Neural progenitor cell (in vitro differentiated cells): ENCODE results near the gene BRD1. TPM values are rescaled to one million over a fixed set of nuclear protein-coding genes. Genes with fewer than 3 reads are reported as not detected.

Source experiments
- DNase-seq: peaks from one replicate; pipeline ENCODE4 v3.0.0-alpha.2; 2016; ENCODE audit warnings: low spot score
- H2AFZ ChIP-seq: fragments of 200-600 bp; sonication (generic); replicated peaks from 2 replicates; pipeline ENCODE4 v1.6.1; 2016; ENCODE audit warnings: antibody characterized with exemption
- H3F3A ChIP-seq: fragments of 200-600 bp; sonication (generic); 2 replicates; pipeline ENCODE4 v1.6.1; 2016; ENCODE audit warnings: antibody characterized with exemption, low read depth
- H3K27ac ChIP-seq: fragments of 200-600 bp; sonication (generic); 2 replicates; pipeline ENCODE4 v1.5.1; 2016; ENCODE audit warnings: mild to moderate bottlenecking
- H3K27me3 ChIP-seq: fragments of 200-600 bp; sonication (generic); 2 replicates; pipeline ENCODE4 v1.6.1; 2016; ENCODE audit warnings: mild to moderate bottlenecking, moderate library complexity
- H3K36me3 ChIP-seq: fragments of 200-600 bp; sonication (generic); 2 replicates; pipeline ENCODE4 v1.5.1; 2016
- H3K4me1 ChIP-seq: fragments of 200-600 bp; sonication (generic); 2 replicates; pipeline ENCODE4 v1.6.1; 2016; ENCODE audit warnings: mixed run types
- H3K4me2 ChIP-seq: fragments of 200-600 bp; sonication (generic); 2 replicates; pipeline ENCODE4 v1.6.1; 2016
- H3K4me3 ChIP-seq: fragments of 200-600 bp; sonication (generic); 2 replicates; pipeline ENCODE4 v1.5.1; 2016
- H3K79me2 ChIP-seq: fragments of 200-600 bp; sonication (generic); 2 replicates; pipeline ENCODE4 v1.6.1; 2016; ENCODE audit warnings: low read depth
- H3K9ac ChIP-seq: fragments of 200-600 bp; sonication (generic); 2 replicates; pipeline ENCODE4 v1.6.1; 2016
- H3K9me3 ChIP-seq: fragments of 200-600 bp; sonication (generic); 2 replicates; pipeline ENCODE4 v1.5.1; 2016; ENCODE audit warnings: low read depth
- H4K20me1 ChIP-seq: fragments of 200-600 bp; sonication (generic); 2 replicates; pipeline ENCODE4 v1.6.1; 2016; ENCODE audit warnings: low read depth
- H3K27ac Mint-ChIP-seq: 3 replicates; pipeline ENCODE4 v1.8.0; 2021; ENCODE audit warnings: mixed read lengths
- H3K27me3 Mint-ChIP-seq: 2 replicates; pipeline ENCODE4 v1.8.0; 2022; ENCODE audit warnings: low read depth, mild to moderate bottlenecking, inconsistent platforms, moderate library complexity, mixed read lengths; ENCODE audit not compliant: insufficient read depth
- H3K36me3 Mint-ChIP-seq: 3 replicates; pipeline ENCODE4 v1.8.0; 2021; ENCODE audit warnings: mixed read lengths
- H3K4me1 Mint-ChIP-seq: 3 replicates; pipeline ENCODE4 v1.8.0; 2021; ENCODE audit warnings: mixed read lengths
- H3K4me3 Mint-ChIP-seq: 3 replicates; pipeline ENCODE4 v1.8.0; 2021; ENCODE audit warnings: mild to moderate bottlenecking, moderate library complexity, mixed read lengths
- H3K9me3 Mint-ChIP-seq: 3 replicates; pipeline ENCODE4 v1.8.0; 2020; ENCODE audit warnings: mixed read lengths
- CTCF ChIP-seq: fragments of 200-600 bp; sonication (generic); IDR thresholded peaks from 2 replicates; pipeline ENCODE4 v1.5.1; 2017; ENCODE audit warnings: antibody characterized with exemption, mild to moderate bottlenecking
- EZH2 ChIP-seq: fragments of 200-600 bp; sonication (generic); IDR thresholded peaks from 2 replicates; pipeline ENCODE4 v1.6.1; 2017; ENCODE audit warnings: antibody characterized with exemption, mild to moderate bottlenecking, moderate library complexity
- EZH2phosphoT487 ChIP-seq: fragments of 200-600 bp; sonication (generic); IDR thresholded peaks from 2 replicates; pipeline ENCODE4 v1.6.1; 2017; ENCODE audit warnings: antibody characterized with exemption
- total RNA-seq: library from RNA; depleted of rRNA; stranded (reverse); fragments of >200 nt; gene quantifications from 2 replicates; pipeline ENCODE4 v1.2.3, GENCODE V29; 2015; ENCODE audit warnings: low replicate concordance

The BRD1 gene
- total RNA-seq, 1 donor from 2014 or later = 31.2 TPM

- no peaks in the 10 kb centered on the region for H3K36me3 Mint-ChIP-seq
- Histone ChIP-seq H3K27ac (no peak overlapping the region), H3F3A (no peaks in the 10 kb centered on the region), H3K9ac (no peak overlapping the region), H3K36me3 (no peaks in the 10 kb centered on the region), H3K27me3 (peaks cover 14% of the 10 kb centered on the region), H2AFZ (peak overlapping the region; percentile 68), H3K4me3 (no peak overlapping the region), H3K9me3 (no peaks in the 10 kb centered on the region), H3K4me1 (peaks cover 6% of the 10 kb centered on the region), H3K79me2 (no peaks in the 10 kb centered on the region), H4K20me1 (no peaks in the 10 kb centered on the region), H3K4me2 (peak overlapping the region; percentile 4)
- no peaks in the 10 kb centered on the region for H3K9me3 Mint-ChIP-seq
- no peak for TF ChIP-seq EZH2phosphoT487
- H3K4me3 Mint-ChIP-seq = no peak overlapping the region
- peak; percentile 37 for DNase-seq
- peaks cover 2% of the 10 kb centered on the region for H3K4me1 Mint-ChIP-seq
- peaks cover 9% of the 10 kb centered on the region for H3K27me3 Mint-ChIP-seq
- no peak overlapping the region for H3K27ac Mint-ChIP-seq
These were observed 11.4 kb upstream of the BRD1 start for GRCh38 chr22:49838771-49839717.

GRCh38 chr22:49833340-49834007 is 5.8 kb upstream of the BRD1 start:
- Mint-ChIP-seq H3K27ac (no peak overlapping the region), H3K4me3 (no peak overlapping the region), H3K36me3 (peaks cover 3% of the 10 kb centered on the region), H3K9me3 (peaks cover 22% of the 10 kb centered on the region), H3K27me3 (peaks cover 10% of the 10 kb centered on the region), H3K4me1 (no peaks in the 10 kb centered on the region)
- peaks cover 7% of the 10 kb centered on the region for H3K9me3 ChIP-seq
- no peaks in the 10 kb centered on the region for H3K27me3 ChIP-seq
- no peak overlapping the region for H3K4me3 ChIP-seq
- H3K4me2 ChIP-seq = no peak overlapping the region
- DNase-seq = no peak
- TF ChIP-seq EZH2phosphoT487 = no peak
- TF ChIP-seq EZH2 = no peak
- TF ChIP-seq CTCF = no peak
- no peaks in the 10 kb centered on the region for H3K79me2 ChIP-seq
- H4K20me1 ChIP-seq = no peaks in the 10 kb centered on the region
- H3K27ac ChIP-seq = no peak overlapping the region
- no peak overlapping the region for H3K9ac ChIP-seq
- H2AFZ ChIP-seq = no peak overlapping the region
- H3F3A ChIP-seq = no peaks in the 10 kb centered on the region
- H3K36me3 ChIP-seq = no peaks in the 10 kb centered on the region
- H3K4me1 ChIP-seq = no peaks in the 10 kb centered on the region

- H3K4me2 ChIP-seq = no peak overlapping the region
- TF ChIP-seq EZH2 = no peak
- TF ChIP-seq EZH2phosphoT487 = no peak
- no peak for TF ChIP-seq CTCF
- peaks cover 13% of the 10 kb centered on the region for H3K36me3 Mint-ChIP-seq
- H3K27me3 ChIP-seq = no peaks in the 10 kb centered on the region
- no peak overlapping the region for H3K27ac ChIP-seq
- peaks cover 19% of the 10 kb centered on the region for H3K4me1 Mint-ChIP-seq
- H3K4me1 ChIP-seq = peaks cover 11% of the 10 kb centered on the region
- no peak overlapping the region for H2AFZ ChIP-seq
- H3K4me3 ChIP-seq = no peak overlapping the region
- no peaks in the 10 kb centered on the region for H3F3A ChIP-seq
- peaks cover 7% of the 10 kb centered on the region for H3K9me3 ChIP-seq
- H3K27ac Mint-ChIP-seq = peak overlapping the region; percentile 72
- H3K9ac ChIP-seq = no peak overlapping the region
- H3K36me3 ChIP-seq = no peaks in the 10 kb centered on the region
- DNase-seq = no peak
- H3K79me2 ChIP-seq = peaks cover 34% of the 10 kb centered on the region
- H3K4me3 Mint-ChIP-seq = peak overlapping the region; percentile 73
- peaks cover 22% of the 10 kb centered on the region for H3K9me3 Mint-ChIP-seq
- H4K20me1 ChIP-seq = peaks cover 27% of the 10 kb centered on the region
- peaks cover 11% of the 10 kb centered on the region for H3K27me3 Mint-ChIP-seq
These were observed 1.6 kb upstream of the BRD1 start for GRCh38 chr22:49829044-49829853.
